ENCODE results near the gene CYP4F11.
"Not testable (repeated sequence)": the region's sequence is repeated elsewhere in the genome, so short reads cannot be mapped to it uniquely, and the experiment has no call there.

Gene CYP4F11

DNA sequence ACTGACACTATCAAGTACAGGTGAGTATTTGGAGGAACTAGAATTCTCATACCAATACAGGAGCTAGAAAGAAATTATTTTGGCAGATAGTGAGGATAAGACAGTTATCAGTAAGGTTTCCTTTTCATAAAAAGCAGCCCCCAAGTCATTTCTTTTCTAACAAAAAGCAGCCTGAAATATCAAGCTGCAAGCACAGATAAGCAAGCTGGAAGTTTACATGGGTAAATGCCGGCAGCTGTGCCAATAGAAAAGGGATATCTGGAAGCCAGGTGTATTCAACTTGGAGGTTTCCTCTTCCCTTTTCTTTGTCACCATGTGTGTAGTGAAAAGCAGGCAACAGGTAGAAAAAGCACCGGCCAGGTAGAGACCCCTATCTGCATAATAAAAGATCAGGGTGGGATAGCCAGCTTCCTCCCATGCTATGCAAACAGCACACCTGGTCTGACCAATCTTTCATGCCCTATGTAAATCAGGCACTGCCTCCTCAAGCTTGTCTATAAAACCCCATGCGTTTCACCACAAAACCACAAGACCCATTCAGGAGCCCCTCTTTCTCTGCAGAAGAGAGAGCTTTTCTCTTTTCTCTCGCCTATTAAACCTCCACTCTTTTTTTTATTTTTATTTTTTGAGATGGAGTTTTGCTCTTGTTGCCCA is 59.4 kb downstream of the CYP4F11 start:
- DNase-seq, result no peak

GRCh38 chr19:15873771-15874170 is 60.6 kb downstream of the CYP4F11 start:
- not testable (repeated sequence) for DNase-seq

GRCh38 chr19:15871570-15871969 is 62.8 kb downstream of the CYP4F11 start:
- no peak for DNase-seq

- DNase-seq, result no peak
These were observed 64.5 kb downstream of the CYP4F11 start for GRCh38 chr19:15869873-15870272.

GRCh38 chr19:15869109-15869555 is 65.2 kb downstream of the CYP4F11 start:
- peak in 1 of 2 experiments; percentile 55 for DNase-seq

GRCh38 chr19:15866636-15867035 is 67.7 kb downstream of the CYP4F11 start:
- no peak for DNase-seq

DNA sequence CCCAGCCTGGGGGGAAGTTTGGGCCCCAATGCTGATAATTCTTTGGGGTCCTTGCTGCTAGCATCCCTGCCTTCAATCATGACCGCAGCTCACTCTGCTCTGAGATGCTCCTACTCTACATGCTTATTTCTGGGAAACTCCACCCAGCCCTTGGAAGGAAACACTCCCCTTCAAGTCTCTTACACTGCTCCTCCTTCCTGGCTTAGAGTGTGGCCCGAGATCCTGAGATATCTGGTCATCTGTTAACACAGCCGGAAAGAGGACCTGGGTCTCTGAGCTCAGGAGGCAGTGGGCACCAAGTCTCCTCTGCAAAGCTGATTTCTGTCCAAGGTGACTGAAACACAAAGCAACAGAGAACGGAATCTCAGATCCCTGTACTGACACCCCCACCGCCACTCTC is 69.5 kb downstream of the CYP4F11 start:
- no peak for DNase-seq

- no peak for DNase-seq
These were observed 71.1 kb downstream of the CYP4F11 start for GRCh38 chr19:15863272-15863671.

- DNase-seq, result no peak
These were observed 71.9 kb downstream of the CYP4F11 start for GRCh38 chr19:15862444-15862843.
